Caco-2 (cell line): ENCODE data around the gene POU4F1. TPM values are rescaled to one million over a fixed set of nuclear protein-coding genes. Genes with fewer than 3 reads are reported as not detected.
A peak's percentile ranks its signal among the peaks of the same experiment; 100 is the strongest.

ENCODE experiments used
- BruUV-seq: library from RNA; stranded (reverse); fragments of 400-500 nt; replicated peaks from 2 replicates; lab custom pipeline; 2021; lab: Mats Ljungman, UMichigan
- CTCF ChIA-PET: fragments of 300-600 bp; sonication (Branson Sonifier 250); formaldehyde crosslinking; loops from one replicate; lab custom pipeline; 2022; ENCODE audit warnings: antibody characterized with exemption; lab: Charles Lee
- POLR2A ChIA-PET: fragments of 300-600 bp; sonication (Branson Sonifier 250); formaldehyde crosslinking; loops from one replicate; lab custom pipeline; 2022; ENCODE audit warnings: antibody characterized with exemption; lab: Charles Lee
- DNase-seq, 2 experiments: peaks; one replicate each; pipeline versions ENCODE4 v3.0.0 to v3.0.0-alpha.2; 2020 to 2022
- H3K27me3 ChIP-seq: replicated peaks from 2 replicates; pipeline ENCODE4 v1.6.0; 2011; ENCODE audit warnings: low read length; ENCODE audit not compliant: control insufficient read depth, insufficient read depth
- H3K36me3 ChIP-seq: 2 replicates; pipeline ENCODE4 v1.5.1; 2011; ENCODE audit warnings: low read length; ENCODE audit not compliant: control insufficient read depth, insufficient read depth
- H3K4me1 ChIP-seq: fragments of 250-450 bp; sonication (Bioruptor Pico); 2 replicates; pipeline ENCODE4 v1.5.1; 2020; ENCODE audit warnings: mild to moderate bottlenecking
- H3K4me3 ChIP-seq: 2 replicates; pipeline ENCODE4 v1.5.1; 2011; ENCODE audit warnings: low read depth, mild to moderate bottlenecking, control low read depth, low read length
- H3K9me3 ChIP-seq: fragments of 250-450 bp; sonication (Bioruptor Pico); 2 replicates; pipeline ENCODE4 v1.5.1; 2020; ENCODE audit warnings: mild to moderate bottlenecking, moderate library complexity
- H3K27ac Mint-ChIP-seq: one replicate; pipeline ENCODE4 v1.8.0; 2022; ENCODE audit warnings: mixed read lengths; ENCODE audit not compliant: unreplicated experiment
- H3K27me3 Mint-ChIP-seq: one replicate; pipeline ENCODE4 v1.8.0; 2022; ENCODE audit warnings: mixed read lengths; ENCODE audit not compliant: insufficient read depth, unreplicated experiment
- H3K36me3 Mint-ChIP-seq: one replicate; pipeline ENCODE4 v1.8.0; 2022; ENCODE audit warnings: mild to moderate bottlenecking, mixed read lengths; ENCODE audit not compliant: insufficient read depth, unreplicated experiment
- H3K4me1 Mint-ChIP-seq: one replicate; pipeline ENCODE4 v1.8.0; 2022; ENCODE audit warnings: low read depth, mixed read lengths; ENCODE audit not compliant: unreplicated experiment
- H3K4me3 Mint-ChIP-seq: one replicate; pipeline ENCODE4 v1.8.0; 2022; ENCODE audit warnings: mild to moderate bottlenecking, moderate library complexity, mixed read lengths; ENCODE audit not compliant: unreplicated experiment
- H3K9me3 Mint-ChIP-seq: one replicate; pipeline ENCODE4 v1.8.0; 2022; ENCODE audit warnings: mixed read lengths; ENCODE audit not compliant: unreplicated experiment
- CTCF ChIP-seq, 2 experiments: fragments of 200-600 bp in 1 of 2; IDR thresholded peaks; 1 replicate in 1 of 2; 2 replicates in 1 of 2; pipeline versions ENCODE4 v1.5.1 to v1.8.0; 2011 to 2022; ENCODE audit warnings: antibody characterized with exemption in 1 of 2, control low read depth in 1 of 2, inconsistent platforms in 1 of 2, low read depth in 1 of 2, low read length in 1 of 2, mild to moderate bottlenecking in 1 of 2, moderate library complexity in 1 of 2; ENCODE audit not compliant: insufficient read depth in 1 of 2, severe bottlenecking in 1 of 2, unreplicated experiment in 1 of 2
- intact Hi-C: fragments of 100-400 bp; cut with micrococcal nuclease; formaldehyde crosslinking; loops from one replicate; pipeline ENCODE4 v1.10.0; 2022; ENCODE audit not compliant: unreplicated experiment
- total RNA-seq: library from RNA; stranded (reverse); gene quantifications from 2 replicates; pipeline ENCODE4 v1.2.3, GENCODE V29; 2022

Gene POU4F1
- total RNA-seq, 1 experiment from 2014 or later = 8.1 TPM

GRCh38 chr13:78595495-78596398, 7.6 kb downstream of the POU4F1 start:
- H3K27me3 ChIP-seq = no peaks in the 10 kb centered on the region
- Mint-ChIP-seq H3K9me3 (no peaks in the 10 kb centered on the region), H3K27me3 (peaks cover 12% of the 10 kb centered on the region), H3K36me3 (no peaks in the 10 kb centered on the region), H3K4me3 (no peak overlapping the region), H3K27ac (no peak overlapping the region), H3K4me1 (peaks cover 8% of the 10 kb centered on the region)
- no peaks in the 10 kb centered on the region for H3K36me3 ChIP-seq
- H3K4me3 ChIP-seq = no peak overlapping the region
- H3K9me3 ChIP-seq = no peaks in the 10 kb centered on the region
- no peak for TF ChIP-seq CTCF (IDR thresholded peaks at IDR 0.05; ENCODE audit: insufficient read depth in 1 of 2, low read depth in 1 of 2, low read length in 1 of 2, severe bottlenecking in 1 of 2, unreplicated experiment in 1 of 2)
- ChIA-PET CTCF (no interaction called here), POLR2A (no interaction called here)
- no peak for DNase-seq
- intact Hi-C loops = no loop called here
- H3K4me1 ChIP-seq = no peaks in the 10 kb centered on the region
- BruUV-seq = no TSS peak

GRCh38 chr13:78594456-78594975, 8.8 kb downstream of the POU4F1 start:
- ChIA-PET CTCF (no interaction called here), POLR2A (no interaction called here)
- Mint-ChIP-seq H3K9me3 (no peaks in the 10 kb centered on the region), H3K27me3 (peaks cover 17% of the 10 kb centered on the region), H3K27ac (no peak overlapping the region), H3K36me3 (no peaks in the 10 kb centered on the region), H3K4me1 (peaks cover 8% of the 10 kb centered on the region), H3K4me3 (peak overlapping the region; percentile 9)
- Histone ChIP-seq H3K4me3 (no peak overlapping the region), H3K4me1 (no peaks in the 10 kb centered on the region), H3K36me3 (no peaks in the 10 kb centered on the region), H3K9me3 (no peaks in the 10 kb centered on the region), H3K27me3 (no peaks in the 10 kb centered on the region)
- TF ChIP-seq CTCF (IDR thresholded peaks at IDR 0.05; ENCODE audit: insufficient read depth in 1 of 2, low read depth in 1 of 2, low read length in 1 of 2, severe bottlenecking in 1 of 2, unreplicated experiment in 1 of 2) = no peak
- BruUV-seq = no TSS peak
- DNase-seq = no peak
- intact Hi-C loops = no loop called here

- intact Hi-C loops = no loop called here
- H3K4me1 Mint-ChIP-seq = peaks cover 8% of the 10 kb centered on the region
- no peaks in the 10 kb centered on the region for H3K9me3 Mint-ChIP-seq
- Histone ChIP-seq H3K9me3 (no peaks in the 10 kb centered on the region), H3K4me3 (no peak overlapping the region), H3K27me3 (no peaks in the 10 kb centered on the region), H3K36me3 (no peaks in the 10 kb centered on the region), H3K4me1 (no peaks in the 10 kb centered on the region)
- H3K36me3 Mint-ChIP-seq = no peaks in the 10 kb centered on the region
- no TSS peak for BruUV-seq
- peak overlapping the region; percentile 9 for H3K4me3 Mint-ChIP-seq
- DNase-seq = no peak
- POLR2A ChIA-PET = no interaction called here
- TF ChIP-seq CTCF (IDR thresholded peaks at IDR 0.05; ENCODE audit: insufficient read depth in 1 of 2, low read depth in 1 of 2, low read length in 1 of 2, severe bottlenecking in 1 of 2, unreplicated experiment in 1 of 2) = no peak
- H3K27me3 Mint-ChIP-seq = peaks cover 21% of the 10 kb centered on the region
- CTCF ChIA-PET = no interaction called here
- H3K27ac Mint-ChIP-seq = no peak overlapping the region
Measured at GRCh38 chr13:78593652-78594455, 9.5 kb downstream of the POU4F1 start.
